ENCODE measurements around the gene RNPC3. TPM values are rescaled to one million over a fixed set of nuclear protein-coding genes. Genes with fewer than 3 reads are reported as not detected.
A peak's percentile ranks its signal among the peaks of the same experiment; 100 is the strongest.

Gene RNPC3
- polyA plus RNA-seq, 1 of the 3 experiments (the other 2 are of a cell fraction): 10.0 TPM

GRCh38 chr1:103525607-103526507 is at the start of gene RNPC3 (continued):
- no peak for TF ChIP-seq JUND (IDR thresholded peaks at IDR 0.05)
- TF ChIP-seq USF1 (IDR thresholded peaks at IDR 0.05; ENCODE audit: borderline replicate concordance, low read depth): no peak
- TF ChIP-seq MXI1 (IDR thresholded peaks at IDR 0.05; ENCODE audit: low read depth, low read length): peak; percentile 75
- TF ChIP-seq RXRA (IDR thresholded peaks at IDR 0.05; ENCODE audit: borderline replicate concordance, low read depth): no peak
- no peak for TF ChIP-seq NFIC (IDR thresholded peaks at IDR 0.05; ENCODE audit: borderline replicate concordance)
- no peak for TF ChIP-seq FOXJ3 (CRISPR knock-in tag; IDR thresholded peaks at IDR 0.05)
- TF ChIP-seq EP300 (IDR thresholded peaks at IDR 0.05; ENCODE audit: borderline replicate concordance in 1 of 2, low read depth in 1 of 2, low read length in 1 of 2): no peak
- no peak for TF ChIP-seq GABPA (IDR thresholded peaks at IDR 0.05; ENCODE audit: low read depth)
- peak; percentile 97 for TF ChIP-seq ELF1 (IDR thresholded peaks at IDR 0.05)
- no peak for TF ChIP-seq EZH2phosphoT487 (IDR thresholded peaks at IDR 0.05; ENCODE audit: borderline replicate concordance, low read depth)
- no peak for TF ChIP-seq FOXM1 (IDR thresholded peaks at IDR 0.05; ENCODE audit: low read depth)
- TF ChIP-seq MAX (IDR thresholded peaks at IDR 0.05; ENCODE audit: low read depth): peak; percentile 67
- peak; percentile 20; the same call in 1 of the 2 replicates for TF ChIP-seq FOSL2 (IDR thresholded peaks at IDR 0.05; ENCODE audit: borderline replicate concordance, low read depth)

GRCh38 chr1:103477101-103477500 is 48.4 kb upstream of the RNPC3 start:
- Histone ChIP-seq H3K79me2 (ENCODE audit: insufficient read depth) (no peaks in the 10 kb centered on the region), H3K4me2 (no peak overlapping the region), H3K4me1 (ENCODE audit: control insufficient read depth in 1 of 2, insufficient read depth in 2 of 2, low read depth in 1 of 2, low read length in 1 of 2) (no peaks in the 10 kb centered on the region; a peak in 1 of 4 replicates), H3K36me3 (replicated peaks in 1 of 2; ENCODE audit: control insufficient read depth in 1 of 2, insufficient read depth in 2 of 2, low read length in 1 of 2) (no peaks in the 10 kb centered on the region), H4K20me1 (ENCODE audit: insufficient read depth) (no peaks in the 10 kb centered on the region), H3F3A (replicated peaks; ENCODE audit: insufficient read depth) (no peaks in the 10 kb centered on the region), H3K4me3 (ENCODE audit: low read depth in 2 of 2, low read length in 1 of 2) (no peak overlapping the region), H3K27ac (ENCODE audit: low read depth in 2 of 2, low read length in 1 of 2) (no peak overlapping the region), H3K9me3 (no peaks in the 10 kb centered on the region), H3K9me2 (no peaks in the 10 kb centered on the region), H2AFZ (ENCODE audit: low read depth) (no peak overlapping the region), H3K27me3 (ENCODE audit: insufficient read depth) (no peaks in the 10 kb centered on the region), H3K9ac (no peak overlapping the region)
- ChIA-PET POLR2A (no interaction called here), CTCF (interaction anchor here (1.0 kb wide), 1 partner anchor 9 kb away, joined by 3 read pairs; no protein-coding TSS in a partner anchor)
- DNase-seq: no peak
- TF ChIP-seq GATA2 (CRISPR knock-in tag; IDR thresholded peaks at IDR 0.05) (no peak), USF1 (IDR thresholded peaks at IDR 0.05; ENCODE audit: borderline replicate concordance, low read depth) (no peak), MAX (IDR thresholded peaks at IDR 0.05; ENCODE audit: low read depth) (no peak), ZBTB33 (IDR thresholded peaks at IDR 0.05; ENCODE audit: borderline replicate concordance, low read depth) (no peak)

Data from SK-N-SH (cell line).